ENCODE data around the gene DDAH1. TPM values are rescaled to one million over a fixed set of nuclear protein-coding genes. Genes with fewer than 3 reads are reported as not detected.

The DDAH1 gene
- total RNA-seq, 1 experiment from 2014 or later = 36.3 TPM

DNA sequence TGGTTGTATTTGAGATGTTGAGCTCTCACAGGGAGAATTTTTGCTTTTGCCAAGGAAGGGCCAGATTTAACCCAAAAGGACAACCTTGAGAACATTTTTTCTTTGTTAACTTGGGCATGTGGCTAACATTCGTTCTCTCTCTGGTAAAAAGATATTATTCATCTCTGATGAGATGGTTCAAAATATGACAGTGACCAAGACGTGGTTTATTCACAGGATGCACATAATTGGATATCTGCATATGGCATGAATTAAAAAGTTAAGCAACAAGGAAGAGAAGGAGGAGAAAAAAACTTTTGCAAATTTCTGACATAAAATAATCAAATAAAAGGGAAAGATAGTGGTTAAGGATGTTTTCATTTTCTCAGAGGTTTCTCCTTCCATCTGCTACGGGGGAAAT, 145.5 kb downstream of the DDAH1 start:
- no peak overlapping the region for H4K5ac ChIP-seq (ENCODE audit: insufficient read length, low read depth, low read length)
- H3K79me2 ChIP-seq (ENCODE audit: insufficient read depth, low read length) = no peaks in the 10 kb centered on the region
- no peak overlapping the region for H3K27ac ChIP-seq (ENCODE audit: insufficient read length, low read depth, low read length)
- WGBS (ENCODE audit: extremely low coverage, insufficient read length, low lambda C conversion rate) = no CpG with 5 or more reads among the region's 3 CpGs
- H2BK15ac ChIP-seq (ENCODE audit: low read depth, low read length) = no peak overlapping the region
- no peaks in the 10 kb centered on the region for H3K79me1 ChIP-seq (ENCODE audit: insufficient read depth, low read depth, low read length, poor library complexity, severe bottlenecking)
- no peak overlapping the region for H3K4ac ChIP-seq (ENCODE audit: low read depth, low read length)
- H3K56ac ChIP-seq (ENCODE audit: insufficient read length, low read depth, low read length) = no peak overlapping the region
- no peaks in the 10 kb centered on the region for H3K27me3 ChIP-seq (ENCODE audit: insufficient read depth, low read length)
- no peak overlapping the region for H4K8ac ChIP-seq (replicated peaks; ENCODE audit: insufficient read length, low read depth, low read length)
- H2AK5ac ChIP-seq (ENCODE audit: insufficient read length, low read length) = no peak overlapping the region
- Mint-ChIP-seq H3K4me1 (peaks cover 5 to 7% of the 10 kb centered on the region in 2 experiments), H3K27ac (no peak overlapping the region), H3K36me3 (ENCODE audit: insufficient read depth in 1 of 3, low read depth in 3 of 3) (no peaks in the 10 kb centered on the region), H3K9me3 (no peaks in the 10 kb centered on the region), H3K4me3 (no peak overlapping the region), H3K27me3 (ENCODE audit: low read depth) (no peaks in the 10 kb centered on the region)
- H2BK12ac ChIP-seq (ENCODE audit: insufficient read length, low read depth, low read length) = no peak overlapping the region
- H3K23ac ChIP-seq (ENCODE audit: insufficient read length, low read depth, low read length) = no peak overlapping the region
- H4K20me1 ChIP-seq (ENCODE audit: control insufficient read depth, insufficient read depth, insufficient read length) = no peaks in the 10 kb centered on the region
- peak overlapping the region; percentile 60 for H2BK20ac ChIP-seq (ENCODE audit: low read depth, low read length, poor library complexity, severe bottlenecking)
- H2BK120ac ChIP-seq (ENCODE audit: low read depth, low read length, poor library complexity, severe bottlenecking) = no peak overlapping the region
- no peak overlapping the region for H2BK5ac ChIP-seq (ENCODE audit: insufficient read length, low read length)
- DNase-seq = no peak
- H3T11ph ChIP-seq (ENCODE audit: low read length) = no peak overlapping the region
- no peak overlapping the region for H2AFZ ChIP-seq (ENCODE audit: low read length)
- H4K91ac ChIP-seq (ENCODE audit: insufficient read length, low read depth, low read length) = no peak overlapping the region
- H3K23me2 ChIP-seq (ENCODE audit: insufficient read length, low read depth, low read length, poor library complexity, severe bottlenecking) = no peaks in the 10 kb centered on the region
- H3K18ac ChIP-seq (ENCODE audit: insufficient read length, low read depth, low read length) = no peak overlapping the region
- H3K9me3 ChIP-seq (ENCODE audit: control insufficient read depth, low read depth, low read length) = no peaks in the 10 kb centered on the region
- H3K9ac ChIP-seq (ENCODE audit: extremely low read depth, insufficient read length, low read length) = no peak overlapping the region
- no peaks in the 10 kb centered on the region; the same call in 1 of the 2 replicates for H3K4me1 ChIP-seq (ENCODE audit: insufficient read depth, low read length)
- TF ChIP-seq, protein P1, sequence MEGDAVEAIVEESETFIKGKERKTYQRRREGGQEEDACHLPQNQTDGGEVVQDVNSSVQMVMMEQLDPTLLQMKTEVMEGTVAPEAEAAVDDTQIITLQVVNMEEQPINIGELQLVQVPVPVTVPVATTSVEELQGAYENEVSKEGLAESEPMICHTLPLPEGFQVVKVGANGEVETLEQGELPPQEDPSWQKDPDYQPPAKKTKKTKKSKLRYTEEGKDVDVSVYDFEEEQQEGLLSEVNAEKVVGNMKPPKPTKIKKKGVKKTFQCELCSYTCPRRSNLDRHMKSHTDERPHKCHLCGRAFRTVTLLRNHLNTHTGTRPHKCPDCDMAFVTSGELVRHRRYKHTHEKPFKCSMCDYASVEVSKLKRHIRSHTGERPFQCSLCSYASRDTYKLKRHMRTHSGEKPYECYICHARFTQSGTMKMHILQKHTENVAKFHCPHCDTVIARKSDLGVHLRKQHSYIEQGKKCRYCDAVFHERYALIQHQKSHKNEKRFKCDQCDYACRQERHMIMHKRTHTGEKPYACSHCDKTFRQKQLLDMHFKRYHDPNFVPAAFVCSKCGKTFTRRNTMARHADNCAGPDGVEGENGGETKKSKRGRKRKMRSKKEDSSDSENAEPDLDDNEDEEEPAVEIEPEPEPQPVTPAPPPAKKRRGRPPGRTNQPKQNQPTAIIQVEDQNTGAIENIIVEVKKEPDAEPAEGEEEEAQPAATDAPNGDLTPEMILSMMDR (conservative IDR thresholded peaks at IDR 0.05) = no peak
- H3K4me2 ChIP-seq (ENCODE audit: insufficient read depth, insufficient read length, low read length) = no peak overlapping the region
- H3K14ac ChIP-seq (ENCODE audit: insufficient read depth, low read length) = no peak overlapping the region

All from H9 (cell line).